ENCODE measurements around the gene SMIM22. TPM values are rescaled to one million over a fixed set of nuclear protein-coding genes. Genes with fewer than 3 reads are reported as not detected.
A peak's percentile ranks its signal among the peaks of the same experiment; 100 is the strongest.

SMIM22 gene
- total and polyA plus RNA-seq, 12 donors, result 1.9 TPM; not detected in 11

GRCh38 chr16:4814542-4815173, 19.5 kb downstream of the SMIM22 start:
- Histone ChIP-seq H3K36me3 (replicated peaks in 1 of 2) (peaks cover 0 to 96% of the 10 kb centered on the region in 2 donors), H3K9me3 (replicated peaks in 1 of 3) (no peaks in the 10 kb centered on the region), H3K27me3 (no peaks in the 10 kb centered on the region), H3K27ac (peak overlapping the region in 1 of 5 donors; percentile 38), H3K4me3 (no peak overlapping the region), H3K4me1 (replicated peaks in 1 of 2) (no peaks in the 10 kb centered on the region)
- intact Hi-C loops (cut with DNase I), result no loop called here
- 44 to 80% (median 70%) methylated on average over 8 to 16 of the region's 16 CpGs for WGBS, 4 donors
- DNase-seq, result peak in 3 of 7 donors; percentile 47 to 69 (median 58)
- TF ChIP-seq POLR2A (IDR thresholded peaks at IDR 0.05) (no peak), CTCF (IDR thresholded peaks at IDR 0.05) (peak in 1 of 6 experiments; percentile 38)

GRCh38 chr16:4820652-4821051, 25.5 kb downstream of the SMIM22 start:
- Histone ChIP-seq H3K4me3 (no peak overlapping the region), H3K9me3 (replicated peaks in 1 of 3) (no peaks in the 10 kb centered on the region), H3K27ac (no peak overlapping the region), H3K4me1 (replicated peaks in 1 of 2) (no peaks in the 10 kb centered on the region), H3K36me3 (replicated peaks in 1 of 2) (peaks cover 0 to 97% of the 10 kb centered on the region in 2 donors), H3K27me3 (no peaks in the 10 kb centered on the region)
- WGBS, 4 donors, result 89 to 93% (median 91%) methylated on average over 5 to 6 of the region's 6 CpGs
- no peak for DNase-seq
- TF ChIP-seq POLR2A (IDR thresholded peaks at IDR 0.05), result no peak
- TF ChIP-seq CTCF (IDR thresholded peaks at IDR 0.05), result no peak
- intact Hi-C loops (cut with DNase I), result no loop called here

GRCh38 chr16:4825196-4825595, 30.0 kb downstream of the SMIM22 start:
- Histone ChIP-seq H3K4me1 (replicated peaks in 1 of 2) (peaks cover 8 to 12% of the 10 kb centered on the region in 2 donors), H3K9me3 (replicated peaks in 1 of 3) (no peaks in the 10 kb centered on the region), H3K4me3 (no peak overlapping the region), H3K36me3 (replicated peaks in 1 of 2) (peaks cover 0 to 98% of the 10 kb centered on the region in 2 donors), H3K27me3 (no peaks in the 10 kb centered on the region), H3K27ac (no peak overlapping the region)
- TF ChIP-seq CTCF (IDR thresholded peaks at IDR 0.05) (no peak), POLR2A (IDR thresholded peaks at IDR 0.05) (no peak)
- DNase-seq, result no peak
- WGBS, 4 donors, result 83 to 85% (median 83%) methylated on average over 8 of the region's 8 CpGs
- intact Hi-C loops (cut with DNase I), result no loop called here

GRCh38 chr16:4826526-4826925, 31.4 kb downstream of the SMIM22 start:
- 94 to 98% (median 96%) methylated on average over 4 of the region's 4 CpGs for WGBS, 4 donors
- no peak for DNase-seq
- intact Hi-C loops (cut with DNase I), result no loop called here
- Histone ChIP-seq H3K27ac (peak overlapping the region in 3 of 5 donors; percentile 17 to 70 (median 54)), H3K36me3 (replicated peaks in 1 of 2) (peaks cover 0 to 98% of the 10 kb centered on the region in 2 donors), H3K27me3 (no peaks in the 10 kb centered on the region), H3K4me1 (replicated peaks in 1 of 2) (peaks cover 8 to 12% of the 10 kb centered on the region in 2 donors), H3K4me3 (no peak overlapping the region), H3K9me3 (replicated peaks in 1 of 3) (no peaks in the 10 kb centered on the region)
- TF ChIP-seq POLR2A (IDR thresholded peaks at IDR 0.05), result no peak
- no peak for TF ChIP-seq CTCF (IDR thresholded peaks at IDR 0.05)
